ENCODE results near the gene NELL1. TPM values are rescaled to one million over a fixed set of nuclear protein-coding genes. Genes with fewer than 3 reads are reported as not detected.
A peak's percentile ranks its signal among the peaks of the same experiment; 100 is the strongest.

Gene NELL1
- total RNA-seq, 1 donor from 2014 or later: not detected

- H3K27me3 Mint-ChIP-seq (ENCODE audit: insufficient read depth, low read depth): no peaks in the 10 kb centered on the region
- no peak overlapping the region for H2AFZ ChIP-seq (replicated peaks)
- TF ChIP-seq EZH2 (IDR thresholded peaks at IDR 0.05): no peak
- TF ChIP-seq EZH2phosphoT487 (IDR thresholded peaks at IDR 0.05): no peak
- TF ChIP-seq CTCF (IDR thresholded peaks at IDR 0.05): no peak
- no peaks in the 10 kb centered on the region for H3F3A ChIP-seq (ENCODE audit: low read depth)
- H3K9me3 ChIP-seq (ENCODE audit: low read depth): no peaks in the 10 kb centered on the region
- no peak overlapping the region for H3K9ac ChIP-seq
- no peaks in the 10 kb centered on the region for H3K79me2 ChIP-seq (ENCODE audit: low read depth)
- H3K4me2 ChIP-seq: no peak overlapping the region
- no peaks in the 10 kb centered on the region for H3K36me3 ChIP-seq
- peaks cover 34% of the 10 kb centered on the region for H3K4me1 Mint-ChIP-seq
- H3K4me1 ChIP-seq: peaks cover 10% of the 10 kb centered on the region
- H3K27ac Mint-ChIP-seq: no peak overlapping the region
- H3K27me3 ChIP-seq: no peaks in the 10 kb centered on the region
- no peak overlapping the region for H3K4me3 ChIP-seq
- H3K9me3 Mint-ChIP-seq: no peaks in the 10 kb centered on the region
- no peaks in the 10 kb centered on the region for H3K36me3 Mint-ChIP-seq
- H3K27ac ChIP-seq: no peak overlapping the region
- H3K4me3 Mint-ChIP-seq: no peak overlapping the region
- H4K20me1 ChIP-seq (ENCODE audit: low read depth): no peaks in the 10 kb centered on the region
- DNase-seq (ENCODE audit: low spot score): no peak
These were observed 357.3 kb downstream of the NELL1 start for GRCh38 chr11:21026685-21027084.

GRCh38 chr11:21037850-21038249 is 368.5 kb downstream of the NELL1 start:
- no peaks in the 10 kb centered on the region for H4K20me1 ChIP-seq (ENCODE audit: low read depth)
- no peaks in the 10 kb centered on the region for H3F3A ChIP-seq (ENCODE audit: low read depth)
- peaks cover 1% of the 10 kb centered on the region for H3K36me3 Mint-ChIP-seq
- no peak overlapping the region for H3K4me3 Mint-ChIP-seq
- H3K27me3 Mint-ChIP-seq (ENCODE audit: insufficient read depth, low read depth): no peaks in the 10 kb centered on the region
- no peak overlapping the region for H3K27ac Mint-ChIP-seq
- no peaks in the 10 kb centered on the region for H3K9me3 ChIP-seq (ENCODE audit: low read depth)
- no peaks in the 10 kb centered on the region for H3K27me3 ChIP-seq
- DNase-seq (ENCODE audit: low spot score): no peak
- no peak overlapping the region for H3K9ac ChIP-seq
- no peaks in the 10 kb centered on the region for H3K36me3 ChIP-seq
- no peaks in the 10 kb centered on the region for H3K4me1 ChIP-seq
- H3K79me2 ChIP-seq (ENCODE audit: low read depth): no peaks in the 10 kb centered on the region
- no peak overlapping the region for H3K27ac ChIP-seq
- no peak overlapping the region for H3K4me2 ChIP-seq
- peaks cover 3% of the 10 kb centered on the region for H3K9me3 Mint-ChIP-seq
- H2AFZ ChIP-seq (replicated peaks): no peak overlapping the region
- no peak overlapping the region for H3K4me3 ChIP-seq
- TF ChIP-seq EZH2 (IDR thresholded peaks at IDR 0.05) (no peak), EZH2phosphoT487 (IDR thresholded peaks at IDR 0.05) (no peak), CTCF (IDR thresholded peaks at IDR 0.05) (no peak)
- no peaks in the 10 kb centered on the region for H3K4me1 Mint-ChIP-seq

- peaks cover 1% of the 10 kb centered on the region for H3K36me3 Mint-ChIP-seq
- H3K27me3 Mint-ChIP-seq (ENCODE audit: insufficient read depth, low read depth): no peaks in the 10 kb centered on the region
- no peaks in the 10 kb centered on the region for H3K9me3 ChIP-seq (ENCODE audit: low read depth)
- no peaks in the 10 kb centered on the region for H3F3A ChIP-seq (ENCODE audit: low read depth)
- no peak for DNase-seq (ENCODE audit: low spot score)
- no peak for TF ChIP-seq EZH2phosphoT487 (IDR thresholded peaks at IDR 0.05)
- TF ChIP-seq CTCF (IDR thresholded peaks at IDR 0.05): no peak
- no peak for TF ChIP-seq EZH2 (IDR thresholded peaks at IDR 0.05)
- H3K4me2 ChIP-seq: no peak overlapping the region
- peaks cover 3% of the 10 kb centered on the region for H3K9me3 Mint-ChIP-seq
- no peak overlapping the region for H3K27ac Mint-ChIP-seq
- no peaks in the 10 kb centered on the region for H3K36me3 ChIP-seq
- no peaks in the 10 kb centered on the region for H3K4me1 ChIP-seq
- H3K4me3 ChIP-seq: no peak overlapping the region
- no peak overlapping the region for H3K4me3 Mint-ChIP-seq
- peak overlapping the region; percentile 54 for H2AFZ ChIP-seq (replicated peaks)
- H3K27ac ChIP-seq: no peak overlapping the region
- H3K9ac ChIP-seq: no peak overlapping the region
- H4K20me1 ChIP-seq (ENCODE audit: low read depth): no peaks in the 10 kb centered on the region
- H3K79me2 ChIP-seq (ENCODE audit: low read depth): no peaks in the 10 kb centered on the region
- no peaks in the 10 kb centered on the region for H3K4me1 Mint-ChIP-seq
- no peaks in the 10 kb centered on the region for H3K27me3 ChIP-seq
These were observed 369.4 kb downstream of the NELL1 start for GRCh38 chr11:21038801-21039200.

Measured in neural progenitor cell (in vitro differentiated cells).